HFFc6 (cell line): ENCODE measurements around the gene SARS1. TPM values are rescaled to one million over a fixed set of nuclear protein-coding genes. Genes with fewer than 3 reads are reported as not detected.

Experiments used
- DNase-seq: peaks from one replicate; pipeline ENCODE4 v3.0.0-alpha.2; 2018
- H3K27ac Mint-ChIP-seq: 2 replicates; pipeline ENCODE4 v1.8.0; 2020; ENCODE audit warnings: mild to moderate bottlenecking, mixed read lengths
- H3K27me3 Mint-ChIP-seq: 2 replicates; pipeline ENCODE4 v1.8.0; 2021; ENCODE audit warnings: mild to moderate bottlenecking, moderate library complexity, mixed read lengths; ENCODE audit not compliant: insufficient read depth
- H3K36me3 Mint-ChIP-seq: 2 replicates; pipeline ENCODE4 v1.8.0; 2021; ENCODE audit warnings: low read depth, mixed read lengths
- H3K4me1 Mint-ChIP-seq: 2 replicates; pipeline ENCODE4 v1.8.0; 2020; ENCODE audit warnings: low read depth, mixed read lengths
- H3K4me3 Mint-ChIP-seq: 2 replicates; pipeline ENCODE4 v1.8.0; 2020; ENCODE audit warnings: mild to moderate bottlenecking, moderate library complexity, mixed read lengths
- H3K9me3 Mint-ChIP-seq: 2 replicates; pipeline ENCODE4 v1.8.0; 2020; ENCODE audit warnings: mild to moderate bottlenecking, mixed read lengths
- total RNA-seq, 6 experiments: library from RNA; stranded (reverse); fragmentation: NEBNext Ultra II Directional; extraction: Animal tissue kit (Norgen Biotek cat#: 25700); gene quantifications; 2 replicates in 1 of 6; 3 replicates in 5 of 6; pipeline ENCODE4 v1.2.3, GENCODE V29; 2021
- TF ChIP-seq, protein P1 (sequence below): fragments of 200-600 bp; sonication (generic); IDR thresholded peaks from 2 replicates; pipeline ENCODE4 v1.5.0; 2021; ENCODE audit warnings: antibody characterized with exemption, mild to moderate bottlenecking

Gene SARS1
- total RNA-seq, 6 experiments from 2014 or later = 165 to 194 (median 176) TPM

DNA sequence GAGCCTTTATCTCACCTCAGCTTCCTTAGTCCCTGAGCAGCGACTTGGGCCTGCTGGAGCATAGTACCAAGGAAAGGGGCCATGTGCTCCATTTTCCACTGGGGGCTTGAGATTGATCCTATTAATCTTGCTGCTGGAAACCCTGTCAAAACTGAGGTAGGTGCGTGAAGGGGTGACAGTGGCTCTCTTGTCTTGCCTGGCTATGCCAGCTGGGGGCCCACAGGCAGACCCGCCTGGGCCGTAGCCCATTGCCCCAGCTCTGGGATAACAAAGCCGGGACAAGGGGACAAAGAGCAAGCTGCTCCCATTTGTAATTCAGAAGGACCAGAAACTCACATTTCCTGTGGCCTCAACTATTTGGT is 25.3 kb downstream of the SARS1 start:
- Mint-ChIP-seq H3K27ac (no peak overlapping the region; the same call in 1 of the 2 replicates), H3K4me1 (peaks cover 26% of the 10 kb centered on the region), H3K4me3 (no peak overlapping the region), H3K9me3 (no peaks in the 10 kb centered on the region), H3K36me3 (peaks cover 5% of the 10 kb centered on the region; the same call in 1 of the 2 replicates), H3K27me3 (peaks cover 2% of the 10 kb centered on the region)
- no peak for DNase-seq
- TF ChIP-seq, protein P1, sequence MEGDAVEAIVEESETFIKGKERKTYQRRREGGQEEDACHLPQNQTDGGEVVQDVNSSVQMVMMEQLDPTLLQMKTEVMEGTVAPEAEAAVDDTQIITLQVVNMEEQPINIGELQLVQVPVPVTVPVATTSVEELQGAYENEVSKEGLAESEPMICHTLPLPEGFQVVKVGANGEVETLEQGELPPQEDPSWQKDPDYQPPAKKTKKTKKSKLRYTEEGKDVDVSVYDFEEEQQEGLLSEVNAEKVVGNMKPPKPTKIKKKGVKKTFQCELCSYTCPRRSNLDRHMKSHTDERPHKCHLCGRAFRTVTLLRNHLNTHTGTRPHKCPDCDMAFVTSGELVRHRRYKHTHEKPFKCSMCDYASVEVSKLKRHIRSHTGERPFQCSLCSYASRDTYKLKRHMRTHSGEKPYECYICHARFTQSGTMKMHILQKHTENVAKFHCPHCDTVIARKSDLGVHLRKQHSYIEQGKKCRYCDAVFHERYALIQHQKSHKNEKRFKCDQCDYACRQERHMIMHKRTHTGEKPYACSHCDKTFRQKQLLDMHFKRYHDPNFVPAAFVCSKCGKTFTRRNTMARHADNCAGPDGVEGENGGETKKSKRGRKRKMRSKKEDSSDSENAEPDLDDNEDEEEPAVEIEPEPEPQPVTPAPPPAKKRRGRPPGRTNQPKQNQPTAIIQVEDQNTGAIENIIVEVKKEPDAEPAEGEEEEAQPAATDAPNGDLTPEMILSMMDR = no peak

DNA sequence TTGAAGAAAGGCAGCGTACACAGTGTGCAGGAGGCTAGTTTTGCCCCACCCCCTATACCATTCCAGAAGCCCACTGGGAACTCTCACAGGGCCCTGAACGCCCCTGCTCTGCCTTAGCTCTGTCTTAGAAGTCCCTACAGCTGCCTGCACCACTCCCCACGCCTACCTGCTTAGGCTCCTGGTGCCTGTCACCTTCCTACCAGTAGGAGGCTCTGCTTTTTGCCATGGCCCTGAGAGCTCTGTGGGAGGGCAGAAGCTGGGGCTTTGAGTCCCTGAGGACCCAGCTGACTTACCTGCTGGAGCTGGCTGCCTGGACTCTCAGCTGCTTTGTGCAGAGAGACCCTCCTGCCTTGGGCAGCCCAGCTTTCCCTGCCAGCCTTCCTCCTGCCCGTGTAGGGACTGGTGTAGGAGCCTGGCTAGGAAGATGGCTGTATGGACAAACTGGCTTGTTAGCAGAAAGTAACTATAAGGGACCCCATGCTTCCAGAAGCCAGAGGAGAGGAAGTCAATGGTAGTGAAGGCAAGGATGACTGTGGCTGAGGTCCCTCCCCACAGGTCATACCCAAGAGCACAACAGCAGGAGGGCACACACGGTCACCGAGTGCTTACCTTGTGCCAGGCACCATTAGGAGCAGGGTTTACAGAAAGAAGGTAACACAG is 25.8 kb downstream of the SARS1 start:
- Mint-ChIP-seq H3K27ac (peak overlapping the region; percentile 34), H3K4me1 (peaks cover 26% of the 10 kb centered on the region), H3K4me3 (no peak overlapping the region), H3K36me3 (peaks cover 5% of the 10 kb centered on the region; the same call in 1 of the 2 replicates), H3K9me3 (no peaks in the 10 kb centered on the region), H3K27me3 (peaks cover 2% of the 10 kb centered on the region)
- TF ChIP-seq, protein P1 = peak; percentile 78
- DNase-seq = peak; percentile 37

DNA sequence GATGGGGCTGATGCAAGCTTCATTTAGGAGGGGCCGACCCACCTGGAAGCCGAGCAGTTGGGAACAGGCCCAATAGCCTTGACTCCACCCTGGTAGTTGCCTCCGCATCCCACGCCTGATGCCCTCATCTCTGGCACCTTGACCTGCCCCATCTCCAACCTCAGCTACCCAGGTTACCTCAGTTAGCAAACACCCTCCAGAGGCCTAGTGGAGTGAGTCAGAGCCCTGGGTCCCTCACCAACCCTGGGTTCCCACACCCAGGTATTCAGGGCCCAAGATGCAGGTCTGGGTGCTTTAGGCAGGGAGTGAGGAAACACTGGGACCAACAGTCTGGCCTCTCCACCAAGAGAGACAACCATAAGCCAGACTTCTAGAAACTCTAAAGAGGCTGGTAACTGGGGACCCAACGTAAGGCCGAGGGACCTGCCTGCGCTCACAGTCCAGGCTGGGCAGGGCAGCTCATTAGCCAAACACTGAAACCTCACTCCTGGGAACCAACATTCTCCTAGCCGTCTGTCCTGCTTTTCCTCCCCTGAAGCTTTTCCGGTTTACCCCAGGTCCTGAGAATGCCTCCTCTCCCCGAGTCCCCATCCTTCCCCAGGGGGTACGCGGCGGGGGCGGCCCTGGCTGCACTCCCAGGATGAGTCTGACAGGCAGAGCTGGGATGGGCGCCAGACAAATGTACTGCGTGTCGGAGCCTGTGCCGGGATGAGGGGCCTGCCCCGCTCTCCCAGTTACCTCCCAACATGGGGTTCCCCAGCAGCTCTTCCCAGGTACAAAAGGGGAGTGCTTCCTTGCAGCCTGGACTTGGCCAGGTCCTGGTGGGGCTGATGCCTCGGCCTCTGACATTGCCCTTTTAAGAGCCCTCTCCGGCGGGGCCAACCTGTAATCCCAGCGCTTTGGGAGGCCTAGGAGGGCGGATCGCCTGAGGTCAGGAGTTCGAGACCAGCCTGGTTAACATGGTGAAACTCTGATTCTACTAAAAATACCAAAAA is 26.7 kb downstream of the SARS1 start:
- H3K4me1 Mint-ChIP-seq = peaks cover 26% of the 10 kb centered on the region
- no peaks in the 10 kb centered on the region for H3K9me3 Mint-ChIP-seq
- TF ChIP-seq, protein P1 = no peak
- peak overlapping the region; percentile 66; the same call in 1 of the 2 replicates for H3K27ac Mint-ChIP-seq
- peak; percentile 44 for DNase-seq
- H3K36me3 Mint-ChIP-seq = peaks cover 5% of the 10 kb centered on the region; the same call in 1 of the 2 replicates
- peaks cover 2% of the 10 kb centered on the region for H3K27me3 Mint-ChIP-seq
- peak overlapping the region; percentile 17; the same call in 1 of the 2 replicates for H3K4me3 Mint-ChIP-seq

DNA sequence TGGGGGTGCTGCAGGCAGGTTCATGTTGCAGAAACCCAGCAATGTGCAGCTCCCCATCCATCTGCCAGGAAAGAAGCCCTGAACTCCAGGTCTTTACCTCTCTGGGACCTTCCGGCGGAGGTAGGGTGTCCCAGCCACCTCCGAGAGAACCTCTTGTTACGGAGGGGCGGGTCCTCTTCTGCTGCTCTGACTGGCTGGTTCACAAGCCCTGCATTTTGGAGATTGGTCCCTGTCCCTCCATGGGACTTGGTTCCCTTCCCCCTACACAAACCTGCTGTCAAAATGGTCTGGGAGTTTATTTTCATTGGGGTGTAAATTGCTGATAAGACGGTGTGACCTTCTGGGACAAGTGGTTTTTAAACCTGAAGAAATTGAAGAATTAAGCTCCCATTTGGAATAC is 27.6 kb downstream of the SARS1 start:
- H3K4me1 Mint-ChIP-seq = peaks cover 26% of the 10 kb centered on the region
- no peak for DNase-seq
- peaks cover 5% of the 10 kb centered on the region; the same call in 1 of the 2 replicates for H3K36me3 Mint-ChIP-seq
- peak overlapping the region; percentile 0; the same call in 1 of the 2 replicates for H3K4me3 Mint-ChIP-seq
- TF ChIP-seq, protein P1 = no peak
- H3K9me3 Mint-ChIP-seq = no peaks in the 10 kb centered on the region
- peaks cover 2% of the 10 kb centered on the region for H3K27me3 Mint-ChIP-seq
- no peak overlapping the region for H3K27ac Mint-ChIP-seq

DNA sequence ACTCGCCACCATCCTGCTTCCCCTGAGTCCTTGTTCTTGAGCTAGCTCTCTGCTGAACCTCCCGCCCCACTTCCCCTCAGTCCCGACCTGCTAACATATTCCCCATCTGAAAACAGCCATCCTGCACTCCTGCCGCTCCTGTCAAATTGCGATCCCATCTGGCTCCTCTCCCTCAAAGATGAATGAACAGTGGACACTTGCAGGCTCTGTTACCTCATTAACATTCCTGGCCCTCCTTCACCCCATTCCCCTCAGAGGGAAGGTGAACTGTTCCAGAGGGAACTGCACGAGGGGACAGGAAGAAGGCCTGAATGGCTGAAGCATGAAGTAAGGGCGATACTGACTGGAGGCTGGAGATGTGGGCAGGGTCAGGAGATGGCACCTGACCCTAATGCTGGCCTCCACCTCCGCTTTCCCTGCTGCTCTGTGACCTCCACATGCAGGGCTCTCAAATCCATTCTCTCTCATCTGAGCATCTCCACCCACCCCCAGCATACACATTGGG is 28.2 kb downstream of the SARS1 start:
- Mint-ChIP-seq H3K27ac (no peak overlapping the region), H3K36me3 (peaks cover 5% of the 10 kb centered on the region; the same call in 1 of the 2 replicates), H3K4me1 (peaks cover 30% of the 10 kb centered on the region), H3K27me3 (peaks cover 2% of the 10 kb centered on the region), H3K4me3 (peak overlapping the region; percentile 0; the same call in 1 of the 2 replicates), H3K9me3 (no peaks in the 10 kb centered on the region)
- DNase-seq = no peak
- TF ChIP-seq, protein P1 = no peak
